ENCODE measurements around the gene PCDH9. TPM values are rescaled to one million over a fixed set of nuclear protein-coding genes. Genes with fewer than 3 reads are reported as not detected.

Gene PCDH9
- total RNA-seq, 1 donor from 2014 or later = 3.7 TPM

DNA sequence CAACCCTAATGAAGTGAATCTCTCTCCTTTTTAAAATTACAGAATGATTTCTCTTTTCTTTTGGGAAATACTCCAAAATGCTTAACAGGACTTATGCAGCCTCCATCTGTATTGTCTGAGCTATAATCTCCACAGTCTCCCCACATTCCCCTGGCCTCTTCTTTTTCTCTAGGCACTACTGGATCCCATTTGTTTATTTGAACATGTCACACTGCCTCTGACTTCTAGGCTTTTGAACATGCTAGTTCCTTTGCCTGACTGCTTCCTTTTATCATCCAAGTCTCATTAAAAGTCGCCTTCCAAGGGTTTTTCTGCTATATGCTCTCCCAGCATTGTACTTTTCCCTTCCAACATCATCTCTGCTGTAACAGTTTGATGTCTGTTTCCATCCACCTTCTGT is 548.7 kb downstream of the PCDH9 start:
- H3K9me3 ChIP-seq = no peaks in the 10 kb centered on the region
- no peaks in the 10 kb centered on the region for H3K27me3 ChIP-seq
- intact Hi-C loops (cut with DNase I) = no loop called here
- no peak overlapping the region for H3K27ac ChIP-seq
- no peak for DNase-seq (ENCODE audit: extremely low spot score in 2 of 2)
- H3K36me3 ChIP-seq = no peaks in the 10 kb centered on the region
- no peak overlapping the region for H3K4me3 ChIP-seq
- TF ChIP-seq, protein P1, sequence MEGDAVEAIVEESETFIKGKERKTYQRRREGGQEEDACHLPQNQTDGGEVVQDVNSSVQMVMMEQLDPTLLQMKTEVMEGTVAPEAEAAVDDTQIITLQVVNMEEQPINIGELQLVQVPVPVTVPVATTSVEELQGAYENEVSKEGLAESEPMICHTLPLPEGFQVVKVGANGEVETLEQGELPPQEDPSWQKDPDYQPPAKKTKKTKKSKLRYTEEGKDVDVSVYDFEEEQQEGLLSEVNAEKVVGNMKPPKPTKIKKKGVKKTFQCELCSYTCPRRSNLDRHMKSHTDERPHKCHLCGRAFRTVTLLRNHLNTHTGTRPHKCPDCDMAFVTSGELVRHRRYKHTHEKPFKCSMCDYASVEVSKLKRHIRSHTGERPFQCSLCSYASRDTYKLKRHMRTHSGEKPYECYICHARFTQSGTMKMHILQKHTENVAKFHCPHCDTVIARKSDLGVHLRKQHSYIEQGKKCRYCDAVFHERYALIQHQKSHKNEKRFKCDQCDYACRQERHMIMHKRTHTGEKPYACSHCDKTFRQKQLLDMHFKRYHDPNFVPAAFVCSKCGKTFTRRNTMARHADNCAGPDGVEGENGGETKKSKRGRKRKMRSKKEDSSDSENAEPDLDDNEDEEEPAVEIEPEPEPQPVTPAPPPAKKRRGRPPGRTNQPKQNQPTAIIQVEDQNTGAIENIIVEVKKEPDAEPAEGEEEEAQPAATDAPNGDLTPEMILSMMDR (IDR thresholded peaks at IDR 0.05) = no peak
- TF ChIP-seq POLR2A (IDR thresholded peaks at IDR 0.05) = no peak
- no peak for TF ChIP-seq POLR2AphosphoS5 (IDR thresholded peaks at IDR 0.05; ENCODE audit: insufficient read depth in 1 of 2, low read depth in 1 of 2)
- no peaks in the 10 kb centered on the region for H3K4me1 ChIP-seq

DNA sequence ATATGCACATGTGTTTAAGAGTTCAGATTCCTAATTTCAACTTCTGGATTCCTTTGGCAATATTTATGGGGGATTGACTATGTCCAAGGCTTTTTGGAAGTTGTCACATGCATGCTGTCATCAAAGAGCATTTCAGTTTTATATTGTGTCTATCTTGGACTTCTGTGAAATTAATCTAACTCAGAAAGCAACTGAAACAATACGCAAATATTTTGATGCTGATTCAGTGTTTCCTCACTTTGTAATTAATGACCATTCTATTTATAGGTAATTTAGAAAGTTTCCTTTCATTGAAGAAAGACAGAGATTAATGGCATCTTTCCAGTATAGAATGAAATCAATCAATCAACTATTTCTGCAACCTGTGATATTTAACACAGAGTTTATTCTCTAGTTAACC is 550.1 kb downstream of the PCDH9 start:
- H3K27me3 ChIP-seq = no peaks in the 10 kb centered on the region
- intact Hi-C loops (cut with DNase I) = no loop called here
- H3K36me3 ChIP-seq = no peaks in the 10 kb centered on the region
- H3K9me3 ChIP-seq = no peaks in the 10 kb centered on the region
- no peaks in the 10 kb centered on the region for H3K4me1 ChIP-seq
- no peak overlapping the region for H3K27ac ChIP-seq
- DNase-seq (ENCODE audit: extremely low spot score in 2 of 2) = no peak
- H3K4me3 ChIP-seq = no peak overlapping the region
- TF ChIP-seq POLR2AphosphoS5 (IDR thresholded peaks at IDR 0.05; ENCODE audit: insufficient read depth in 1 of 2, low read depth in 1 of 2) (no peak), POLR2A (IDR thresholded peaks at IDR 0.05) (no peak)
- TF ChIP-seq, protein P1 (IDR thresholded peaks at IDR 0.05) = no peak

DNA sequence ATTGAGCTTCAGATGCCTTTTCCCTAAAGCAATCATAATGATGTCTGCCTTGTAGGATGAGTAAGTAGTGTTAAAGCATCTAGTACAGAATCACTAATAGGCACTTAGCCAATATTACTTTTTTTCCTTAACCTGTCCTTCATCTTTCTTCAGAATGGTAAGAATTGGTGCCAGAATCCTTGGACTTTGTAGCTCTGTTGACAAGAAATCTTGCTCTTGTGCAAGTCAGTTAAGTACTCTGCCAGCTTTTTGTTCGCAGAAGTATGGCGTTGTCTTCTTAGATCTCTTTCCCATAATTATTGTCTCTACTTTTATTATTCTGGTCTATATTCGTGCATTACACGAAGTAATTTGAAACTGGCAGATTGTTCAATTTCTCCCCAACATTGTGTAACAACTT is 554.5 kb downstream of the PCDH9 start:
- no peak for DNase-seq (ENCODE audit: extremely low spot score in 2 of 2)
- TF ChIP-seq, protein P1 (IDR thresholded peaks at IDR 0.05) = no peak
- TF ChIP-seq POLR2A (IDR thresholded peaks at IDR 0.05) (no peak), POLR2AphosphoS5 (IDR thresholded peaks at IDR 0.05; ENCODE audit: insufficient read depth in 1 of 2, low read depth in 1 of 2) (no peak)
- intact Hi-C loops (cut with DNase I) = no loop called here
- Histone ChIP-seq H3K27me3 (no peaks in the 10 kb centered on the region), H3K4me3 (no peak overlapping the region), H3K4me1 (no peaks in the 10 kb centered on the region), H3K36me3 (no peaks in the 10 kb centered on the region), H3K9me3 (no peaks in the 10 kb centered on the region), H3K27ac (no peak overlapping the region)

DNA sequence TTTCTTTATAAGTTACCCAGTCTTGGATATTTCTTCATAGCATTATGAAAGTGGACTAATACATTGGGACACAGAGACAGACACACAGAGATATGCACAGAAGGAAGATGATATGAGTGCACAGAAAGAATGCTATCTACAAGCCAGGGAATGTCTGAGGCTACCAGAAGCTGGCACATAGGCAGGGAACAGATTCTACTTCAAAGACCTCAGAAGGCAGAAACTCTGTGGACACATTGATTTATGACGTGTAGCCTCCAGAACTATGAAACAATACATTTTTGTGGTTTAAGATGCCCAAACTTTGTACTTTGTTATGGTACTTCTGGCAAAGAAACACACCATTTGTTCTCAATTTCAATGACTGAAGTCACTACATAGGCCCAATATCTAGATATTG is 556.7 kb downstream of the PCDH9 start:
- Histone ChIP-seq H3K9me3 (no peaks in the 10 kb centered on the region), H3K4me1 (no peaks in the 10 kb centered on the region), H3K4me3 (no peak overlapping the region), H3K27me3 (no peaks in the 10 kb centered on the region), H3K36me3 (no peaks in the 10 kb centered on the region), H3K27ac (no peak overlapping the region)
- no peak for TF ChIP-seq POLR2AphosphoS5 (IDR thresholded peaks at IDR 0.05; ENCODE audit: insufficient read depth in 1 of 2, low read depth in 1 of 2)
- intact Hi-C loops (cut with DNase I) = no loop called here
- no peak for DNase-seq (ENCODE audit: extremely low spot score in 2 of 2)

DNA sequence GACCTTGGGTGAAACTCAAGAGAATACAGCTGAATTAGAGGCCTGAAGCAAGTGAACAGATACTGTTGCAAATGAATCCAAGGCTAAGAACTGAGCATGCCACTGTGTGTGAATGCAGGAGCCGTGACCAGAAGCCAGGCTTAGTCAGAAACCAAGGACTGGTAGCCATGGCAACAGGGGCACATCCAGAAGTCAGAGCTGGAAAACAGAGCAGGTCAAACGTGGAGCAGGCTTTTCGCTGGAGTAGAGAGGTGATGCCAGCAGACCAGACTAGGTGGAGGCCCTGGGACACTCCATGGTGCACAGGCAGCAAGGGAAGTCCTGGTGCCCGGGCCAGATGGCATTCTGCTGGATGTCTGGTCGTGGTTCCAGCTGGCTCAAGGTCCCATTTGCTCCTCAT is 564.1 kb downstream of the PCDH9 start:
- intact Hi-C loops (cut with DNase I) = no loop called here
- H3K4me1 ChIP-seq = no peaks in the 10 kb centered on the region
- no peak for DNase-seq (ENCODE audit: extremely low spot score in 2 of 2)
- H3K27ac ChIP-seq = no peak overlapping the region
- H3K4me3 ChIP-seq = no peak overlapping the region
- no peaks in the 10 kb centered on the region for H3K9me3 ChIP-seq
- no peaks in the 10 kb centered on the region for H3K27me3 ChIP-seq
- H3K36me3 ChIP-seq = no peaks in the 10 kb centered on the region
- TF ChIP-seq POLR2A (IDR thresholded peaks at IDR 0.05) (no peak), POLR2AphosphoS5 (IDR thresholded peaks at IDR 0.05; ENCODE audit: insufficient read depth in 1 of 2, low read depth in 1 of 2) (no peak)
- TF ChIP-seq, protein P1 (IDR thresholded peaks at IDR 0.05) = no peak

DNA sequence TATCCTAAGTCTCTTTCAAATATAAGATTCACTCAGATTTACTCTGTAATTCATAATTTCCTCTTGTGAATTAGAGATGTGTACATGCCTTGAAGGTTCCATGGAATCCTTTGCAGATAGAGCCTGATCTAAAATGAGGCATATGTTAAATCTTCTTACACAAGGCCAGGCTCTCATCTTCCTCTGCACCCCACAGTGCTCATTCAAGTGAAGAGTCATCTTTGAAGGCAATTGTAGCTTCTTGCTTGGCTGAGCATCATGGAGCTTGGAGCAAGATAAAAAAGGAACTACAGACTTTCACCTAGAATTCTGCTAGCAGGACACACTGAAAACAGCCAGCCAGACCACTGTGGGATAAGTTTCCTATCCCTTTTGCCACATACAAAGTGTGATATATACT is 566.4 kb downstream of the PCDH9 start:
- Histone ChIP-seq H3K4me3 (no peak overlapping the region), H3K36me3 (no peaks in the 10 kb centered on the region), H3K27ac (no peak overlapping the region), H3K4me1 (no peaks in the 10 kb centered on the region), H3K27me3 (no peaks in the 10 kb centered on the region), H3K9me3 (no peaks in the 10 kb centered on the region)
- intact Hi-C loops (cut with DNase I) = no loop called here
- no peak for DNase-seq (ENCODE audit: extremely low spot score in 2 of 2)
- TF ChIP-seq, protein P1 (IDR thresholded peaks at IDR 0.05) = no peak
- no peak for TF ChIP-seq POLR2AphosphoS5 (IDR thresholded peaks at IDR 0.05; ENCODE audit: insufficient read depth in 1 of 2, low read depth in 1 of 2)
- TF ChIP-seq POLR2A (IDR thresholded peaks at IDR 0.05) = no peak
